ENCODE data around the gene CHM. TPM values are rescaled to one million over a fixed set of nuclear protein-coding genes. Genes with fewer than 3 reads are reported as not detected.

The CHM gene
- total RNA-seq, 2 experiments from 2014 or later = 9.2 to 11.6 TPM

GRCh38 chrX:86047936-86048280 lies 550 bp upstream of the CHM start:
- peaks cover 2% of the 10 kb centered on the region for H3K27me3 Mint-ChIP-seq

GRCh38 chrX:86044216-86044615 lies 3.1 kb downstream of the CHM start:
- Mint-ChIP-seq H3K27ac (no peak overlapping the region), H3K4me3 (no peak overlapping the region), H3K4me1 (ENCODE audit: low read depth) (peaks cover 13% of the 10 kb centered on the region), H3K27me3 (peaks cover under 1% of the 10 kb centered on the region), H3K36me3 (ENCODE audit: low read depth) (peaks cover 2% of the 10 kb centered on the region), H3K9me3 (no peaks in the 10 kb centered on the region)
- TF ChIP-seq CTCF (IDR thresholded peaks at IDR 0.05) = no peak
- DNase-seq (no peak), ATAC-seq (no peak)
- intact Hi-C loops (cut with micrococcal nuclease) = no loop called here
- ChIA-PET POLR2A (no interaction called here), CTCF (no interaction called here)

More at GRCh38 chrX:86047936-86048280, 550 bp upstream of the CHM start:
- TF ChIP-seq CTCF (IDR thresholded peaks at IDR 0.05) = no peak
- H3K9me3 Mint-ChIP-seq = no peaks in the 10 kb centered on the region
- CTCF ChIA-PET = no interaction called here
- ATAC-seq (no peak), DNase-seq (no peak)
- peaks cover 7% of the 10 kb centered on the region for H3K4me1 Mint-ChIP-seq (ENCODE audit: low read depth)
- POLR2A ChIA-PET = interaction anchor here (0.8 kb wide), 1 partner anchor 10 kb away, joined by 3 read pairs; no protein-coding TSS in a partner anchor
- no peak overlapping the region for H3K4me3 Mint-ChIP-seq
- intact Hi-C loops (cut with micrococcal nuclease) = no loop called here
- no peak overlapping the region for H3K27ac Mint-ChIP-seq
- peaks cover 2% of the 10 kb centered on the region for H3K36me3 Mint-ChIP-seq (ENCODE audit: low read depth)

GRCh38 chrX:86039625-86040568 lies 7.5 kb downstream of the CHM start:
- ChIA-PET CTCF (no interaction called here), POLR2A (no interaction called here)
- Mint-ChIP-seq H3K4me1 (ENCODE audit: low read depth) (peaks cover 16% of the 10 kb centered on the region), H3K9me3 (no peaks in the 10 kb centered on the region), H3K27ac (no peak overlapping the region), H3K36me3 (ENCODE audit: low read depth) (peaks cover 4% of the 10 kb centered on the region), H3K27me3 (no peaks in the 10 kb centered on the region), H3K4me3 (no peak overlapping the region)
- intact Hi-C loops (cut with micrococcal nuclease) = no loop called here
- TF ChIP-seq CTCF (IDR thresholded peaks at IDR 0.05) = no peak
- no peak for DNase-seq
- no peak for ATAC-seq

GRCh38 chrX:86033385-86033784 lies 14.0 kb downstream of the CHM start:
- no peak for ATAC-seq

More at GRCh38 chrX:86033385-86033784, 14.0 kb downstream of the CHM start:
- H3K36me3 Mint-ChIP-seq (ENCODE audit: low read depth) = peaks cover 9% of the 10 kb centered on the region
- POLR2A ChIA-PET = no interaction called here
- no peaks in the 10 kb centered on the region for H3K9me3 Mint-ChIP-seq
- H3K27me3 Mint-ChIP-seq = no peaks in the 10 kb centered on the region
- H3K4me1 Mint-ChIP-seq (ENCODE audit: low read depth) = peaks cover 23% of the 10 kb centered on the region
- H3K4me3 Mint-ChIP-seq = no peak overlapping the region
- TF ChIP-seq CTCF (IDR thresholded peaks at IDR 0.05) = no peak
- intact Hi-C loops (cut with micrococcal nuclease) = no loop called here
- H3K27ac Mint-ChIP-seq = no peak overlapping the region
- DNase-seq = no peak
- CTCF ChIA-PET = no interaction called here

All from activated CD8-positive, alpha-beta T cell treated with anti-CD3 and anti-CD28 coated beads for 36 hours (primary cell).